ENCODE measurements around the gene CNTRL. TPM values are rescaled to one million over a fixed set of nuclear protein-coding genes. Genes with fewer than 3 reads are reported as not detected.

Gene CNTRL
- total and polyA plus RNA-seq, 12 donors = 2.5 to 7.5 (median 4.2) TPM

GRCh38 chr9:121226175-121226574 lies 151.4 kb downstream of the CNTRL start:
- H3K27ac ChIP-seq = no peak overlapping the region
- TF ChIP-seq, protein P1, sequence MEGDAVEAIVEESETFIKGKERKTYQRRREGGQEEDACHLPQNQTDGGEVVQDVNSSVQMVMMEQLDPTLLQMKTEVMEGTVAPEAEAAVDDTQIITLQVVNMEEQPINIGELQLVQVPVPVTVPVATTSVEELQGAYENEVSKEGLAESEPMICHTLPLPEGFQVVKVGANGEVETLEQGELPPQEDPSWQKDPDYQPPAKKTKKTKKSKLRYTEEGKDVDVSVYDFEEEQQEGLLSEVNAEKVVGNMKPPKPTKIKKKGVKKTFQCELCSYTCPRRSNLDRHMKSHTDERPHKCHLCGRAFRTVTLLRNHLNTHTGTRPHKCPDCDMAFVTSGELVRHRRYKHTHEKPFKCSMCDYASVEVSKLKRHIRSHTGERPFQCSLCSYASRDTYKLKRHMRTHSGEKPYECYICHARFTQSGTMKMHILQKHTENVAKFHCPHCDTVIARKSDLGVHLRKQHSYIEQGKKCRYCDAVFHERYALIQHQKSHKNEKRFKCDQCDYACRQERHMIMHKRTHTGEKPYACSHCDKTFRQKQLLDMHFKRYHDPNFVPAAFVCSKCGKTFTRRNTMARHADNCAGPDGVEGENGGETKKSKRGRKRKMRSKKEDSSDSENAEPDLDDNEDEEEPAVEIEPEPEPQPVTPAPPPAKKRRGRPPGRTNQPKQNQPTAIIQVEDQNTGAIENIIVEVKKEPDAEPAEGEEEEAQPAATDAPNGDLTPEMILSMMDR (IDR thresholded peaks at IDR 0.05) = no peak
- WGBS, 2 donors = 78 to 87% methylated on average over 2 of the region's 2 CpGs
- ATAC-seq (no peak), DNase-seq (no peak)
- no peaks in the 10 kb centered on the region for H3K27me3 ChIP-seq
- H3K4me3 ChIP-seq = no peak overlapping the region
- intact Hi-C loops (cut with DNase I) = loop anchor here in 3 of 10 donors (5.0 to 10.0 kb wide), 3 partner anchors 36 to 49 kb away; partner anchors contain the start of gene GSN (in 1 of the 3)
- no peaks in the 10 kb centered on the region for H3K9me3 ChIP-seq
- peaks cover 0 to 15% (median 0%) of the 10 kb centered on the region in 9 donors for H3K4me1 ChIP-seq
- no peaks in the 10 kb centered on the region for H3K36me3 ChIP-seq

Other genes starting within 250 kb of the CNTRL start
- 10 to 100 TPM in 8 of 10 donors, 1 to 10 TPM in 2; 7.7 to 22.8 (median 15.4) TPM for gene PSMD5, start 232.0 kb upstream of the CNTRL start, total RNA-seq
- gene PSMD5, start 232.0 kb upstream of the CNTRL start, polyA plus RNA-seq = 1 to 10 TPM; 8.0 to 9.4 TPM
- 10 to 100 TPM in 8 of 10 donors, 1 to 10 TPM in 2; 9.2 to 24.0 (median 13.4) TPM for gene PHF19, start 197.8 kb upstream of the CNTRL start, total RNA-seq
- 10 to 100 TPM; 10.2 to 12.5 TPM for gene PHF19, start 197.8 kb upstream of the CNTRL start, polyA plus RNA-seq
- 1 to 10 TPM; 1.1 to 6.7 (median 1.9) TPM for gene TRAF1, start 148.2 kb upstream of the CNTRL start, total RNA-seq
- gene TRAF1, start 148.2 kb upstream of the CNTRL start, polyA plus RNA-seq = 1 to 10 TPM; 2.2 to 5.7 TPM
- 1 to 10 TPM in 3 of 10 donors, under 1 TPM in 7; 0.35 to 1.2 (median 0.50) TPM for gene C5, start 24.7 kb upstream of the CNTRL start, total RNA-seq
- gene C5, start 24.7 kb upstream of the CNTRL start, polyA plus RNA-seq = 1 to 10 TPM in 1 of 2 donors, under 1 TPM in 1; 0.35 to 1.5 TPM
- gene RAB14, start 126.9 kb downstream of the CNTRL start, total RNA-seq = 10 to 100 TPM; 45.4 to 60.7 (median 52.1) TPM
- 10 to 100 TPM; 17.6 to 24.1 TPM for gene RAB14, start 126.9 kb downstream of the CNTRL start, polyA plus RNA-seq
- gene GSN, start 193.2 kb downstream of the CNTRL start, total RNA-seq = 100 to 1,000 TPM; 532 to 861 (median 668) TPM
- 100 to 1,000 TPM; 360 to 823 TPM for gene GSN, start 193.2 kb downstream of the CNTRL start, polyA plus RNA-seq

Data from heart right ventricle (tissue), 16 donors.